GM20000 (cell line): ENCODE results near the gene LIPC.

Source experiments
- DNase-seq: peaks from one replicate; pipeline ENCODE4 v3.0.0; 2012; ENCODE audit warnings: low spot score
- TF ChIP-seq, protein P1 (sequence below): IDR thresholded peaks from 2 replicates; pipeline ENCODE4 v1.5.1; 2012; ENCODE audit warnings: mild to moderate bottlenecking, control low read depth; ENCODE audit errors: extremely low read depth, missing control alignments

Gene LIPC

GRCh38 chr15:58497046-58497785 is 65.4 kb downstream of the LIPC start:
- no peak for DNase-seq
- TF ChIP-seq, protein P1, sequence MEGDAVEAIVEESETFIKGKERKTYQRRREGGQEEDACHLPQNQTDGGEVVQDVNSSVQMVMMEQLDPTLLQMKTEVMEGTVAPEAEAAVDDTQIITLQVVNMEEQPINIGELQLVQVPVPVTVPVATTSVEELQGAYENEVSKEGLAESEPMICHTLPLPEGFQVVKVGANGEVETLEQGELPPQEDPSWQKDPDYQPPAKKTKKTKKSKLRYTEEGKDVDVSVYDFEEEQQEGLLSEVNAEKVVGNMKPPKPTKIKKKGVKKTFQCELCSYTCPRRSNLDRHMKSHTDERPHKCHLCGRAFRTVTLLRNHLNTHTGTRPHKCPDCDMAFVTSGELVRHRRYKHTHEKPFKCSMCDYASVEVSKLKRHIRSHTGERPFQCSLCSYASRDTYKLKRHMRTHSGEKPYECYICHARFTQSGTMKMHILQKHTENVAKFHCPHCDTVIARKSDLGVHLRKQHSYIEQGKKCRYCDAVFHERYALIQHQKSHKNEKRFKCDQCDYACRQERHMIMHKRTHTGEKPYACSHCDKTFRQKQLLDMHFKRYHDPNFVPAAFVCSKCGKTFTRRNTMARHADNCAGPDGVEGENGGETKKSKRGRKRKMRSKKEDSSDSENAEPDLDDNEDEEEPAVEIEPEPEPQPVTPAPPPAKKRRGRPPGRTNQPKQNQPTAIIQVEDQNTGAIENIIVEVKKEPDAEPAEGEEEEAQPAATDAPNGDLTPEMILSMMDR, result no peak

DNA sequence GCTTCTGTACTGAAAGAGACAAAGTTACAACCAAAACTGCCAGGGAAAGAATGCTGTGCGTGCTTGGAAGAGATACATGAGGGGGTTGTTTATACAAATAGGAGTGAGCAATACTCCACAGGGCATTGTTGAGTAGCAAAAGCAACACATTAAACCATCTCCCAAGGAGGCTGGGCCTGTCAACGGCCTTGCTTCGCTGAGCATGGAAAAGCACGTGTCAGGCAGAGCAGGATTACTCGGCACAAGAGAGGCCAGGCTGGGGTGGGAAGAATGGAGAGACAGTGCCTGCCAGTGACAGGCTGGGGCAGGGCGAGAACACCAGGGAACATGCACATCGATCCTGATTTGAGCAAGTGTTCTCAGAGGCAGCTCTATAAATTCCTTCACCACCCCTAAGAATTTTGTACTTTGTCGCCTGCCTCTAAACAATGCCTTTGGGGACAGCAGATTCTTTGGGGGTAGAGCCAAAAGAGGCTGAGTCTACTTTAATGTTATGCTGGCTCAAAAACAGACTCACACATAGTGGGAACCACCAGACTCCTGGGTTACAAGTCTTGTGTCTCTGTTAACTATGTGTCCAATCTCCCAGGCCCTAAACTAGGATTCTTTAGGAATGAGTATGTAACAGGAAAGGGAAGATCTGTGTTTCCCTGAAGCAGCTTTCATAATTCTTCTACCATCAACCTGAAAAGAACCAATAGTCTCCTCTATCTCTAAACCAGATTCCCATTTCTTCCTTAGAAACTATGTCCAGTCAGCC is 67.2 kb downstream of the LIPC start:
- no peak for DNase-seq
- TF ChIP-seq, protein P1, result no peak

DNA sequence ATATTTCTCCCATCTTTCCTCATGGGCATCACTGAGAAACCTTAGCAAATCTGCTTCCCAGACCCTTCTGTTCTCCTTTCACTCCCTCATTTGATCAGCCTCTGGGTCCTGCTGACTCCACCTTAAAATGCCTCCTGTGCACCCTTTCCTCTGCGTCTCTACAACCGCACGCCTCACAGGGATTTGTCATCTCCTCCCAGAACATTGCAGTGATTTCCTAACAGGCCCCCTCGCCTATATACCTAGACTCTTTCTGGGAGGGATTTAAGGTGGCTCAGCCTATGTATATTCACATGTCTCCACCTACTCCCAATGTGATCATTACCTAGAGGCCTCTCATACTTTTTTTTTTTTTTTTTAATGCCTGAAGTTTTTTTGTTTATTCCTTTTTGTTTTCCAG is 69.2 kb downstream of the LIPC start:
- no peak for DNase-seq
- TF ChIP-seq, protein P1, result no peak

DNA sequence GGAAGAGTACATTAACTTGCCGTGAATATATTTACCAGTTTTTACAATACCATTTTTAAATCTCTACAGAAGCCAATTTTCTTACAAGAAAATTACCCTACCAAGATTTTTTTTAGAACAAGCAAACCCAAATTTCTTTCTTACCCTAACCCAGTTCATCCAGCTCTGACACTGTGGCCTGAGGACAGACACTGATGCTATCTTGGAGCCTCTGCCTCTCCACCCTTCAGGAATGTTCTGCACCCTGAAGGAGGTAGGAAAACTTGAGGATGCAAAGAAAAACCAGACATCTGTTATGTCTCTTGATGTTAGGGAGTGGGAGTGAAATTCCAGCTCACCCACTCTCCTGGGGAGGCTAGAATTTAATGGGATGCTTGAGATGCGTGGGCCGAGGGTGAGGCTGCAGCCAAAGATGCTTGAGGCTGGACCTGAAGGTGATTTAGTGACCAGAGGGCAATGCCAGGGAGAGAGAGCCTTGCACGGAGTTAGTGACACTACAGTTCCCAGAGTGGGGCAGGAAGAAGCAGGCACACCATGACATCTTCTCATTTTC is 69.9 kb downstream of the LIPC start:
- no peak for DNase-seq
- TF ChIP-seq, protein P1, result no peak

GRCh38 chr15:58503139-58504027 is 71.6 kb downstream of the LIPC start:
- TF ChIP-seq, protein P1, result no peak
- DNase-seq, result no peak

GRCh38 chr15:58504674-58505234 is 73.0 kb downstream of the LIPC start:
- TF ChIP-seq, protein P1, result no peak
- DNase-seq, result no peak
